Measurements from ENCODE around the gene TMEM253.

Gene TMEM253

DNA sequence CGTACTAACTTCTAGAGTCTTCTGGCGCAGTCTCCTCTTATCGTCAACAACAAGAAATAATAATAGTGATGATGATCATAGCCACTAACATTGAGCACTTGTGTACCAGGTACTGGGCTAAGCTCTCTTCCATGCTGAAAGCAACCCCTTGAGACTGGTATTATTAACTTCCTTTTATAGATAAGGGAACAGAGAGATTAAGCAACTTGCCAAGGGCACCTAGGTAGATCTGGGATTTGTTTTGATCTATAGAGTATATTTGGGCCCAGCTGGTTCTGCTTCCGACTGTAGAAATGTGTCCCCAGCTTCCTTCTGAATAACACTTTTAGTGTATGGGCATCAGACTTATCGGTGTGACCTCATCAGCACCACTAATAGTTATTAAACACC is 1.3 kb upstream of the TMEM253 start:
- CTCF ChIA-PET: interaction anchor here (0.6 kb wide), 1 partner anchor 235 kb away, joined by 3 read pairs; no protein-coding TSS in a partner anchor
- POLR2A ChIA-PET: interaction anchor here (6.3 kb wide), 1 partner anchor 28 kb away, joined by 72 read pairs; the partner anchor contains the start of gene ARHGEF40
- TF ChIP-seq CTBP1 (IDR thresholded peaks at IDR 0.05; ENCODE audit: borderline replicate concordance) (no peak), ELF4 (IDR thresholded peaks at IDR 0.05) (no peak), TARDBP (IDR thresholded peaks at IDR 0.05) (no peak), HDGF (IDR thresholded peaks at IDR 0.05; ENCODE audit: borderline replicate concordance) (no peak), L3MBTL2 (conservative IDR thresholded peaks at IDR 0.05) (no peak), SP1 (IDR thresholded peaks at IDR 0.05) (no peak), FOXK2 (IDR thresholded peaks at IDR 0.05) (no peak), BHLHE40 (IDR thresholded peaks at IDR 0.05; ENCODE audit: borderline replicate concordance) (no peak), LEF1 (IDR thresholded peaks at IDR 0.05; ENCODE audit: borderline replicate concordance) (no peak), FOXA1 (IDR thresholded peaks at IDR 0.05) (no peak), FOXM1 (IDR thresholded peaks at IDR 0.05; ENCODE audit: borderline replicate concordance) (no peak), ZNF384 (IDR thresholded peaks at IDR 0.05) (no peak), SUZ12 (IDR thresholded peaks at IDR 0.05) (no peak), NFRKB (IDR thresholded peaks at IDR 0.05) (no peak), ARNT (IDR thresholded peaks at IDR 0.05) (no peak)
- TF ChIP-seq, protein P1, sequence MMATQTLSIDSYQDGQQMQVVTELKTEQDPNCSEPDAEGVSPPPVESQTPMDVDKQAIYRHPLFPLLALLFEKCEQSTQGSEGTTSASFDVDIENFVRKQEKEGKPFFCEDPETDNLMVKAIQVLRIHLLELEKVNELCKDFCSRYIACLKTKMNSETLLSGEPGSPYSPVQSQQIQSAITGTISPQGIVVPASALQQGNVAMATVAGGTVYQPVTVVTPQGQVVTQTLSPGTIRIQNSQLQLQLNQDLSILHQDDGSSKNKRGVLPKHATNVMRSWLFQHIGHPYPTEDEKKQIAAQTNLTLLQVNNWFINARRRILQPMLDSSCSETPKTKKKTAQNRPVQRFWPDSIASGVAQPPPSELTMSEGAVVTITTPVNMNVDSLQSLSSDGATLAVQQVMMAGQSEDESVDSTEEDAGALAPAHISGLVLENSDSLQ (IDR thresholded peaks at IDR 0.05): no peak
- DNase-seq (ENCODE audit: extremely low spot score): no peak

GRCh38 chr14:21101802-21102413 is 1.0 kb downstream of the TMEM253 start:
- DNase-seq (ENCODE audit: extremely low spot score): no peak
- ChIA-PET CTCF (interaction anchor here (0.9 to 5.1 kb wide), 7 partner anchors 7 to 34 kb away, joined by 5 to 73 read pairs (median 12); partner anchors contain the start of gene ARHGEF40), POLR2A (interaction anchor here (0.9 to 6.3 kb wide), 7 partner anchors 9 to 131 kb away, joined by 3 to 72 read pairs (median 3); partner anchors contain the start of gene ARHGEF40)
- TF ChIP-seq SP1 (IDR thresholded peaks at IDR 0.05) (no peak), NFRKB (IDR thresholded peaks at IDR 0.05) (no peak), TARDBP (IDR thresholded peaks at IDR 0.05) (no peak), BHLHE40 (IDR thresholded peaks at IDR 0.05; ENCODE audit: borderline replicate concordance) (no peak), FOXA1 (IDR thresholded peaks at IDR 0.05) (no peak), HDGF (IDR thresholded peaks at IDR 0.05; ENCODE audit: borderline replicate concordance) (no peak), LEF1 (IDR thresholded peaks at IDR 0.05; ENCODE audit: borderline replicate concordance) (no peak), L3MBTL2 (conservative IDR thresholded peaks at IDR 0.05) (no peak), CTBP1 (IDR thresholded peaks at IDR 0.05; ENCODE audit: borderline replicate concordance) (no peak), ZNF384 (IDR thresholded peaks at IDR 0.05) (no peak), FOXM1 (IDR thresholded peaks at IDR 0.05; ENCODE audit: borderline replicate concordance) (no peak), ARNT (IDR thresholded peaks at IDR 0.05) (no peak), FOXK2 (IDR thresholded peaks at IDR 0.05) (no peak)
- TF ChIP-seq, protein P1 (IDR thresholded peaks at IDR 0.05): no peak

- ChIA-PET POLR2A (interaction anchor here (1.1 to 6.3 kb wide), 10 partner anchors 8 to 132 kb away, joined by 3 to 72 read pairs (median 10); partner anchors contain the start of gene ARHGEF40), CTCF (interaction anchor here (0.6 to 5.1 kb wide), 10 partner anchors 8 to 92 kb away, joined by 3 to 73 read pairs (median 8); partner anchors contain the start of gene ARHGEF40)
- TF ChIP-seq HDGF (IDR thresholded peaks at IDR 0.05; ENCODE audit: borderline replicate concordance) (no peak), L3MBTL2 (conservative IDR thresholded peaks at IDR 0.05) (0 out of 2 replicates have a peak, but pooled peaks have one; percentile 30)
- DNase-seq (ENCODE audit: extremely low spot score): no peak
Measured at GRCh38 chr14:21102521-21103410, 1.9 kb downstream of the TMEM253 start.

GRCh38 chr14:21103411-21103709 is 2.5 kb downstream of the TMEM253 start:
- CTCF ChIA-PET: interaction anchor here (0.6 to 5.1 kb wide), 11 partner anchors 8 to 94 kb away, joined by 3 to 73 read pairs (median 5); partner anchors contain the start of gene ARHGEF40
- DNase-seq (ENCODE audit: extremely low spot score): no peak
- POLR2A ChIA-PET: interaction anchor here (1.1 to 6.3 kb wide), 9 partner anchors 8 to 114 kb away, joined by 3 to 72 read pairs (median 14); partner anchors contain the start of gene ARHGEF40
- TF ChIP-seq TARDBP (IDR thresholded peaks at IDR 0.05) (no peak), L3MBTL2 (conservative IDR thresholded peaks at IDR 0.05) (no peak), ZNF384 (IDR thresholded peaks at IDR 0.05) (no peak), SP1 (IDR thresholded peaks at IDR 0.05) (no peak), CTBP1 (IDR thresholded peaks at IDR 0.05; ENCODE audit: borderline replicate concordance) (0 out of 2 replicates have a peak, but pooled peaks have one; percentile 1), FOXA1 (IDR thresholded peaks at IDR 0.05) (no peak), SUZ12 (IDR thresholded peaks at IDR 0.05) (no peak)
- TF ChIP-seq, protein P1 (IDR thresholded peaks at IDR 0.05): no peak

DNA sequence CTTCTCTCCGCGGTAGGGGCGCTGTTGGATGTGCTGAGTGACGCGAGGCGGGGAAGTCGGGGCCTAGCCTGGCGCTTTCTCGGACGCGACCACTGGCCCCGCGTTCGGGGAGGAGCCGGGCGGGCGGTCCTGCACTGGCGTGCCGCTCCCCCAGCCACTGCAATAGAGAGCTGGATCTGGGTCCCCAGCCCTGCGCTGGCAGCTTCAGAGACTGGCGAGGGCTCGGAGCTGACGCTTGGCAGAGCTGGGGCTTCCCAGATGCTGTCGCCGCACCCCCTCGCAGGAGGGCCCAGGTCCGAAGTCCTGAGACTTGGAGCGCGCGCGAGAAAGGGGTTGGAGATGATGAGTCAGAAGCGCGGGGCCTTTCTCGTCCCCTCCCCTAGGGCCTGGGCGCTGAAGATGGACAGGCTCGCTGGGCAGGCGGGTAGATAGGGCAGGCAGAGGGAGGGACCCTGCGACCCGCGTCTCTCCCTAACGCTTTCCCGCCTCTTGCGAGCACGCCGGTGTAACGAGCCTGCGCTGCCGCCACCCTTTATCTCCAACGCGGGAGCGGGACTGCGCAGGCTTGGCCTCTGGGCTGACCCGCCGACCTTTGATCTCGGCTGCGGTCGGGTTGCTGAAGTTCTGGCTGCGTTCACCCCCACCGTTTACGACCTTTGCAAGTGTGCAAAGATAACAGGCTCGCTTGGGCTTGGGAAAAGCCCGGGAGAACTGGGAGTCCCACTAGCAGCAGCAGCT is 3.0 kb downstream of the TMEM253 start:
- POLR2A ChIA-PET: interaction anchor here (0.7 to 6.3 kb wide), 14 partner anchors 9 to 133 kb away, joined by 3 to 72 read pairs (median 8); partner anchors contain the start of gene ARHGEF40
- TF ChIP-seq ELF4 (IDR thresholded peaks at IDR 0.05) (peak; percentile 43; the same call in 1 of the 2 replicates), HDGF (IDR thresholded peaks at IDR 0.05; ENCODE audit: borderline replicate concordance) (no peak), FOXM1 (IDR thresholded peaks at IDR 0.05; ENCODE audit: borderline replicate concordance) (peak; percentile 88), FOXK2 (IDR thresholded peaks at IDR 0.05) (no peak), BHLHE40 (IDR thresholded peaks at IDR 0.05; ENCODE audit: borderline replicate concordance) (peak; percentile 96), FOXA1 (IDR thresholded peaks at IDR 0.05) (no peak), LEF1 (IDR thresholded peaks at IDR 0.05; ENCODE audit: borderline replicate concordance) (0 out of 2 replicates have a peak, but pooled peaks have one; percentile 60), TARDBP (IDR thresholded peaks at IDR 0.05) (no peak), CTBP1 (IDR thresholded peaks at IDR 0.05; ENCODE audit: borderline replicate concordance) (0 out of 2 replicates have a peak, but pooled peaks have one; percentile 4), L3MBTL2 (conservative IDR thresholded peaks at IDR 0.05) (peak; percentile 90), ARNT (IDR thresholded peaks at IDR 0.05) (no peak), SP1 (IDR thresholded peaks at IDR 0.05) (peak; percentile 70; the same call in 1 of the 2 replicates), NFRKB (IDR thresholded peaks at IDR 0.05) (no peak)
- TF ChIP-seq, protein P1 (IDR thresholded peaks at IDR 0.05): peak; percentile 86
- CTCF ChIA-PET: interaction anchor here (0.6 to 5.1 kb wide), 19 partner anchors 9 to 249 kb away, joined by 3 to 73 read pairs (median 5); partner anchors contain the start of gene ARHGEF40
- peak; percentile 94 for DNase-seq (ENCODE audit: extremely low spot score)

Measured in HEK293T (cell line).